Activated T-helper 1 cell treated with Interleukin-2 at 50 U/mL for 16 hours (primary cell): Measurements from ENCODE around the gene PRPF4.
A peak's percentile ranks its signal among the peaks of the same experiment; 100 is the strongest.

ENCODE experiments used
- DNase-seq: peaks from one replicate; pipeline ENCODE4 v3.0.0-alpha.2; 2020; ENCODE audit warnings: low read depth

Gene PRPF4

GRCh38 chr9:113311961-113312360, 36.5 kb downstream of the PRPF4 start:
- no peak for DNase-seq

DNA sequence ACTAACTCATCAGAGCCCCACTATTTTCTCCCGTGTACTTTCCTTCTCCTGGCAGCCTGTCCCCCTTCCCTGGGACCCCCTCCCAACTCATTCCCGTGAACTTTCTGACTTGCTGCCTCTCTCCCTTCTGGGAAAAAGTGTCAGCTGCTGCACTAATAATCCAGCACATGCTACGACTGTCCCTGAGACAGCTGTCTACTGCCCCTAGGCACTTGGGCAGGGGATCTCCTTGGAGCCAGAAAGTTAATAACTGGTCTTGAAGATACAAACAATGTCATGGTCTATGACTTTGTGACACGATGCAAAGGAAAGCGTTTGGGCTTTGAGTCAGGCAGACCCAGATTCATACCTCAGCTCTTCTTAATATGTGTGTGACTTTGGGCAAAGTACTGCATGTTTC, 37.8 kb downstream of the PRPF4 start:
- no peak for DNase-seq

DNA sequence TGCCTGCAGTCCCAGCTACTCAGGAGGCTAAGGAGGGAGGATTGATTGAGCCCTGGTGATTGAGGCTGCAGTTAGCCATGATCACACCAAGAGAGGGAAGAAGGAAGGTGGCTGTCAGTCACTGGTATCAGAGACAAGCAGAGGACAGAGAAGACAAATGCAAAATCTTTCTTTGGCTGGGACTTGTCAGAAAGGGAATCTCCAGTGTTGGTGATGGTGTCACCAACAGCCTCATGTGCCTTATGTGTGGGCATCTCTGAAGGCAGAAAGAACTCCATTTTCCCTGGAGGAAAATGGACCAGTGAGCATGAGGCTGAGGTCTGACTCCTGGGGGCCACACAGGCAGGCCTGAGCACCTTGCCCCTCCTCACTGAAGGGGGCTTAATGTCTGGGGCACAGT, 39.8 kb downstream of the PRPF4 start:
- no peak for DNase-seq

DNA sequence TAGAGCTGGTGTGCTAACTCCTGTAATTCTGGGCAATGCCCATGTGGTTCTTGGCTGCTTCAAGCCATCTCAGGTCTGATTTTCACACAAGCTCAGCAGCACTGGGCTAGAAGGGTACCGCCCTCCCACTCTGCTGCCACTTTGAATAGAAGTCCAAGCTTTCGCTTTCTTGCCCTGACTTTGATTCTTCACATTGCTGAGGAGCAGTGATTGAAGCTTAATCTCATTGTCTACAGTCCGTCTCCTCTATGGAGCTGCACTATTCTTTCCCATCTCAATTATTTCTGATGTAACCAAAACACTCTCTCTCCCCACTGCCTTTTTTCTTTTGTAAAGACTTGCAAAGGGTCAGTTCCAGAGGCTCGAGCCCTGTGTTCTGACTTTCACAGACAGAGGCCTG, 40.6 kb downstream of the PRPF4 start:
- DNase-seq = no peak

DNA sequence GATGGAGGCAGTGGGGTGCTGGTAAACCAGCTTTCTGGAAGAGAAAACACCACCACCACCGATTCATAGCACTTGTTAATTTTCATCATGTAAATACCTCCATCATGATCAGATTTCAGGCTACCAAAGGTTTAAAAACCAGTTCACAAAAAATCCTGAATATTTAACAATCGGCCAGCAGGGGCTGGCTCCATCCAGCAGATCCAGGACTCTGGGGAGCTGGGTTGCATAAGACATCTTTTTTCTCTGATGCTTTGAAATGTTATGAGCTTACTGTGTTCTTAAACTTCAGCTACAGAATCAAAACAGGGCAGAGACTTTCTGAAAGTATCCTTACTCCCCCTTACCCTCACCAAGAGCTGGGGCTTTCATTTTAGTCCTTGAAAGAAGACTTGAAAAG, 42.3 kb downstream of the PRPF4 start:
- DNase-seq = no peak

- no peak for DNase-seq
Observed at GRCh38 chr9:113319054-113319453, 43.6 kb downstream of the PRPF4 start.

DNA sequence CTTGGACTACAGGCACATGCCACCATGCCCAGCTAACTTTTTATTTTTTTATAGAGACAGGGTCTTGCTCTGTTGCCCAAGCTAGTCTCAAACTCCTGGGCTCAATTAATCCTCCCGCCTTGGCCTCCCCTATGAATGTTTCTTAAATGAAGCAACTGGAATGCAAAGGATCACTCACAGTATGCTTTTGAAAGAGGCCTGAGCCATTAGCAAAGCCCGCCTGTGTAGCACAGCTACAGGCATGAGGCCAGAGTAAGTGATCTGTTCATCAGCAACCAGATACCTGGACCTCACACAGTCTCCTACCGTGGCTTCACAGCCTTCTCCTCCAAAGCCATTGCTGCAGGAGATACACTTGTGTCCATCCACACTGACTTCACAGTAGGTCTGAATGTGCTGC, 44.6 kb downstream of the PRPF4 start:
- DNase-seq = no peak

DNA sequence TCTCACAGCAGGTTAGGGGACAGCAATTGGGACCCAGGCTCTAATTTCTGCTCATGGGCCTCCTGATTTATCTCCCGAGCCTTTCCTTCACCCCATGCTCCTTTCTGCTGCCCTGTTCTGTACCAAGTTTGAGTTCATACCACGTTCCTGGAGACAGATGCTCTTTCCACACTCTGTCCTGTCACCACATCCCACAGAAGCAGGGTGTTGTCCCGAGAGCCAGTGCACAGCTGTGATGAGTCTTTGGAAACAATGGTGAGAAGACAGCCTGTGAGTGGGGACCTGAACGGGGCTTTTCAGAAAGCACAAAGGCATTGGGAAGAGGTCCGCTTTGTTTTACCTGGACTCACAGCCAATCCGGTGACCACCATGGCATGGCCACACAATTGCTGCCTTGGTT, 47.2 kb downstream of the PRPF4 start:
- DNase-seq = no peak

DNA sequence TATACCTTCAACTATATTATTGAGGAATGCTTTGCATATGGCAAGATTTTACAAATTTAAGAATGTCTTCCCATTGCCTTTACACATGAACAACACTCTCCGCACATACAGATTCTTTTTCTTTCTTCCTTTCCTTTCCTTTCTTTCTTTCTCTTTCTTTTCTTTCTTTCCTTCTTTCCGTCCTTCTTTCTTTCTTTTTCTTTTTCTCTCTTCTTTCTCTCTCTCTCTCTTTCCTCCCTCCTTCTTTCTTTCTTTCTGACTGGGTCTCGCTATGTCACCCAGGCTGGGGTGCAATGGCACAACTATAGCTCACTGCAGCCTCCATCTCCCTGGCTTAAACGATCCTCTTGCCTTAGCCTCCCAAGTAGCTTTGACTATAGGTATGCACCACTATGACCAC, 50.8 kb downstream of the PRPF4 start:
- no peak for DNase-seq

DNA sequence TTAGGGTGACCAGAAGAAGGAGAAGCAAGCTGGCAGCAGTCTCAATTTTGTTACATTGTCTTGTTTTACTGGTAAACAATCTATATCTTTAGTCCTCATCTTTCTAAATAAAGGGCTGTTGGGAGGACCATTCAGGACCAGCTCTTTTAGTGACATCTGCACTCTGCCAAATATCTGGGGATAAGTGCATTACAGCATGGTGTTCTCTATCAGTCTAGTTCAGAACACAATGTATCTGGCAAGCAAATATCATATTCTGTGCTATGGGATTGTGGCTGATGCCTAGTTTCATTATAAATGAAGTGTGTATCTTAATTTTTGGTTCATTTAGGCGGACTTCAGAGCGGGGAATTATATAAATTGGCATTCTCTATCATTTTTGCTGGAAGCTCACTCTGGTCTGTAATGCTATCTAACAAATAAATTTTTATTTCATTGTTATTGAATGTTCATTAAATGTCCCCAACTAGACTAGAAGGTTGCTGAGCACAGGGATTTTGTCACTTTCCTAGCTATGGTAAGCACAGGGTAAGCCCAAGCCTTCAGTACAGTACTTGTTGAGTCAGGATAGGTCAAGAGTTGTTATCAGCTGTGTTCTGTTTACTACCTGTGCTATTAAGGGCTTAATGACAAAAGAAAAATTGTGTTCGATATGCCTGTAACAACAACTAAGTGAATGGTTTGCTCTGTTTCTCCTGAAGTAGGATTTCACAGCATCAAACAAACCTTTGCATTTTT, 52.8 kb downstream of the PRPF4 start:
- DNase-seq = no peak

DNA sequence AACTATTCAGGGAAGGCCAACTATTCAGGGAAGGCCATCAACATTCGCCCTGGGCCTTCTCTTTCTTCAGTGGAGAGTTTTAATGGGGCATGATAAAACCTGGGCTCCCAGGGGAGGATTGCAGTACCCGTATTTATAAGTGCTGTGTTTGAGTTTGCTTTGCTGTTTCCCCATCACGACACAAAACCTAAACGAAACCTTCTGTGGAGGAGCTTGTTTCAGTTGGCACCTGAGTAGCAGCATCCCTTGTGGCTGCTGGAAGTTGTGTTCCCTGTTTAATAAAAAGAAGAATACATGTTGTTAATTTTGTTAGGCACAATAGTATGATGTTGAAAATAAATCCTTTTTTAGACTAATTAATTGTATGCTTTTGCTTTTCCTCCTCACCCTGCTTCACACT, 56.3 kb downstream of the PRPF4 start:
- no peak for DNase-seq

DNA sequence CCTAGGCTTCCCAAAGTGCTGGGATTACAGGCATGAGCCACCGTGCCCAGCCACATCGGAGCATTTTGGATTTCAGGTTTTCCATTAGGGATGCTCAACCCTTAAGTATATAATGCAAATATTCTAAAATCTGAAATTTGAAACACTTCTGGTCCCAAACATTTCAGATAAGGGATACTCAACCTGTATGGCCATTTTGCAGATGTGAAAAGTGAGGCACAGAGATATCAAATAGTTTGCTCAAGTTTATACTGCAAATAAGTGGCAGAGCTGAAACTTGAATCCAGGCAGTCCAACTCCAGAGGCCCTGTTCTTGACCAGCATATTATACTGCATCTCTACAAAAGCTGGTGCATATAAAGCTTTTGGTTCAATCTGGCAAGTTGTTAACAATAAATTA, 62.3 kb downstream of the PRPF4 start:
- DNase-seq = no peak

GRCh38 chr9:113340011-113340699, 64.7 kb downstream of the PRPF4 start, which contains the start of gene WDR31:
Gene WDR31 (minus strand): TSS chr9:113340275. CDS start chr9:113332022, 8,253 bp downstream.
- peak; percentile 68 for DNase-seq

GRCh38 chr9:113341712-113342410, 66.4 kb downstream of the PRPF4 start:
- no peak for DNase-seq
